HepG2 (cell line): ENCODE measurements around the gene C16orf54. TPM values are rescaled to one million over a fixed set of nuclear protein-coding genes. Genes with fewer than 3 reads are reported as not detected.

ENCODE experiments used
- ARID2 ChIP-seq: sonication (generic); formaldehyde crosslinking; IDR thresholded peaks from 2 replicates; pipeline ENCODE4 v1.8.1; 2022; ENCODE audit warnings: mild to moderate bottlenecking, missing genetic modification reagents, borderline replicate concordance
- ASH2L ChIP-seq: fragments of 300-600, 200-600 bp; sonication (generic); IDR thresholded peaks from 2 replicates; pipeline ENCODE4 v1.7.0; 2017; ENCODE audit warnings: low read depth, mild to moderate bottlenecking, moderate library complexity, mixed read lengths, low read length; ENCODE audit not compliant: insufficient read length
- ELF4 ChIP-seq: sonication (generic); formaldehyde crosslinking; IDR thresholded peaks from 2 replicates; pipeline ENCODE4 v1.5.0; 2020; ENCODE audit warnings: missing genetic modification reagents, mild to moderate bottlenecking, moderate library complexity, borderline replicate concordance
- FIP1L1 ChIP-seq: fragments of 200-400 bp; formaldehyde crosslinking; IDR thresholded peaks from 2 replicates; pipeline ENCODE4 v1.6.1; 2018; ENCODE audit warnings: low read depth, mild to moderate bottlenecking, low read length, moderate library complexity, borderline replicate concordance; ENCODE audit not compliant: insufficient read depth
- GZF1 ChIP-seq: sonication (generic); formaldehyde crosslinking; IDR thresholded peaks from 2 replicates; pipeline ENCODE4 v1.5.1; 2020; ENCODE audit warnings: mild to moderate bottlenecking, missing genetic modification reagents
- KLF13 ChIP-seq: sonication (generic); formaldehyde crosslinking; IDR thresholded peaks from 2 replicates; pipeline ENCODE4 v1.4.0; 2020; ENCODE audit warnings: mild to moderate bottlenecking, missing genetic modification reagents
- NFE2L1 ChIP-seq: sonication (generic); formaldehyde crosslinking; IDR thresholded peaks from 2 replicates; pipeline ENCODE4 v1.4.0; 2020; ENCODE audit warnings: missing genetic modification reagents, mild to moderate bottlenecking, borderline replicate concordance
- NR2F1 ChIP-seq, 2 experiments: fragments of 450-650 bp in 1 of 2; formaldehyde crosslinking in 1 of 2; IDR thresholded peaks; 2 replicates each; pipeline versions ENCODE4 v1.5.0 to v1.6.1; 2016 to 2020; ENCODE audit warnings: mild to moderate bottlenecking in 1 of 2, missing compliant biosample characterization in 1 of 2, missing genetic modification reagents in 1 of 2, moderate library complexity in 1 of 2
- RXRA ChIP-seq: sonication (generic); formaldehyde crosslinking; IDR thresholded peaks from 2 replicates; pipeline ENCODE4 v1.5.1; 2020; ENCODE audit warnings: missing genetic modification reagents
- SMAD1 ChIP-seq: sonication (generic); formaldehyde crosslinking; IDR thresholded peaks from 2 replicates; pipeline ENCODE4 v1.4.0; 2020; ENCODE audit warnings: missing genetic modification reagents, low read depth, mild to moderate bottlenecking, borderline replicate concordance
- SNAI1 ChIP-seq: sonication (generic); formaldehyde crosslinking; IDR thresholded peaks from 2 replicates; pipeline ENCODE4 v1.5.0; 2020; ENCODE audit warnings: mild to moderate bottlenecking, missing genetic modification reagents, borderline replicate concordance
- TOPORS ChIP-seq: sonication (generic); formaldehyde crosslinking; IDR thresholded peaks from 2 replicates; pipeline ENCODE4 v1.8.0; 2023; ENCODE audit warnings: mild to moderate bottlenecking, missing genetic modification reagents
- ZNF207 ChIP-seq: fragments of 450-650 bp; IDR thresholded peaks from 2 replicates; pipeline ENCODE4 v1.6.1; 2016; ENCODE audit warnings: antibody characterized with exemption, borderline replicate concordance
- ZNF232 ChIP-seq: sonication (generic); formaldehyde crosslinking; IDR thresholded peaks from 2 replicates; pipeline ENCODE4 v1.4.0; 2020; ENCODE audit warnings: missing genetic modification reagents, borderline replicate concordance
- ZNF263 ChIP-seq: sonication (generic); formaldehyde crosslinking; IDR thresholded peaks from 2 replicates; pipeline ENCODE4 v1.4.0; 2020; ENCODE audit warnings: missing genetic modification reagents
- ZNF567 ChIP-seq: sonication (generic); formaldehyde crosslinking; IDR thresholded peaks from 2 replicates; pipeline ENCODE4 v1.8.1; 2023; ENCODE audit warnings: mild to moderate bottlenecking, missing genetic modification reagents, borderline replicate concordance
- ZNF703 ChIP-seq: sonication (generic); formaldehyde crosslinking; IDR thresholded peaks from 2 replicates; pipeline ENCODE4 v1.5.1; 2020; ENCODE audit warnings: missing genetic modification reagents, mild to moderate bottlenecking, moderate library complexity, borderline replicate concordance
- ZNF724P ChIP-seq: sonication (generic); formaldehyde crosslinking; IDR thresholded peaks from 2 replicates; pipeline ENCODE4 v1.8.0; 2022; ENCODE audit warnings: missing genetic modification reagents, borderline replicate concordance
- ZSCAN31 ChIP-seq: sonication (generic); formaldehyde crosslinking; IDR thresholded peaks from 2 replicates; pipeline ENCODE4 v1.5.0; 2020; ENCODE audit warnings: low read depth, mild to moderate bottlenecking, missing genetic modification reagents
- polyA plus RNA-seq, 8 experiments: library from polyadenylated mRNA; depleted of rRNA in 3 of 8; stranded (reverse) in 7 of 8; unstranded in 1 of 8; fragments of >200 nt; fragmentation: Illumina TruSeq in 4 of 8; extraction: Trizol in 4 of 8; gene quantifications; 2 replicates each; pipeline versions ENCODE4 v1.2.1 to v1.2.3, GENCODE V29; 2011 to 2016; ENCODE audit warnings: low read depth in 4 of 8, missing spikeins in 1 of 8, mixed read lengths in 1 of 8; ENCODE audit not compliant: insufficient read depth in 1 of 8
- total RNA-seq, 5 experiments: library from RNA; depleted of rRNA; stranded (reverse); fragments of >200 nt; fragmentation: Illumina TruSeq; extraction: Trizol; gene quantifications; 2 replicates each; pipeline ENCODE4 v1.2.3, GENCODE V29; 2016; ENCODE audit warnings: low read depth in 1 of 5
- TF ChIP-seq, protein P1 (sequence below): sonication (generic); formaldehyde crosslinking; IDR thresholded peaks from 2 replicates; pipeline ENCODE4 v1.4.0; 2020; ENCODE audit warnings: missing genetic modification reagents, mild to moderate bottlenecking, borderline replicate concordance
- TF ChIP-seq, protein P2 (sequence below): sonication (generic); formaldehyde crosslinking; IDR thresholded peaks from 2 replicates; pipeline ENCODE4 v1.4.0; 2020; ENCODE audit warnings: mild to moderate bottlenecking, missing genetic modification reagents
- TF ChIP-seq, protein P3 (sequence below): sonication (generic); formaldehyde crosslinking; IDR thresholded peaks from 2 replicates; pipeline ENCODE4 v1.9.0; 2021; ENCODE audit warnings: missing genetic modification reagents, mild to moderate bottlenecking, borderline replicate concordance
- TF ChIP-seq, protein P4 (sequence below): sonication (generic); formaldehyde crosslinking; IDR thresholded peaks from 2 replicates; pipeline ENCODE4 v1.4.0; 2020; ENCODE audit warnings: missing genetic modification reagents; ENCODE audit errors: not compliant biosample characterization

Gene C16orf54
- total and polyA plus RNA-seq, 2 of the 13 experiments (the other 11 are each of a cell fraction or from before 2014, with no cell fraction given), result not detected

DNA sequence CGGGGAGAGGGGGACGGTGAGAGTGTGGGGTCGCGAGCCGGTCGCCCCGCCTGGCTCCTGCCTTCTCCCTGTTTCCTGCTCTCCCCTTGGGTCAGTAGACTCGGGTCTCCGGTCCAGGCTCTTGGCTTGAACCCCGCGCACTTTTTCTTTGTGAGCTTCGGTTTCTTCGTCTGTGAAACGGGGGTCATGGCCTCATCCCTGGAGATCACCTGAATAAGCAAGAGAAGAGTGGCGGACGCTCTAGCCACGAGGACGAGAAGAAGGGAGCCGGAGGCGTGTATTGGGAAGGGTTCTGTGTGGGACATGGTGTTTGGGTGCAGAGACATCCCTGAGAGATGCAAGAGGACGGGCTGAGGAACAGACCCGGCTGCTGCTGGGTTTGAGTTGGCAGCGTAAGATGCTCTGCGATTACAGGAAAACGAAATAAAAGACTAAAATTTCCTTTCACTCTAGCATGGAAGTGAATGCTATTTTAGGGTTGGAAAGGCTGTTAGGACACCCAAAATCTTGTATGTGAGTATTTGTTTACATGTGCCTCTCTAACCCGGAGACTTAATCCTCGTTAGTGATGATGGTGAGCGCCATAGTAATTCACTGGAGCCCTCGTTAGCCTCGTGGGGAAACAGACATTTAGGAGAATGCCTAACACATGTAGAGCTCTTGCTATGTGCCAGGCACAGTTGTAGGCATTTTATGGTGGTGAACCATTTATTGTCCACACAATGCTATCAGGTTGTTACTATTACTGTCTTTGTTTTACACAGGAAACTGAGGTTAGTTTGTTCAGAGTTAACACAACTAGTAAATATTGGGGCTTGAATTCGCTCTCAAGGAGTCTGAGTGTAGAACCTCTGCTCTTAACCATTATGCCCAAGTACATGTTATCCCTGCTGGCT is 45.4 kb upstream of the C16orf54 start (continued):
- no peak for TF ChIP-seq SNAI1
- TF ChIP-seq NFE2L1 (CRISPR knock-in tag), result 0 out of 2 replicates have a peak, but pooled peaks have one; percentile 10
- TF ChIP-seq TOPORS (CRISPR knock-in tag), result no peak
- TF ChIP-seq ZSCAN31 (CRISPR knock-in tag), result no peak
- no peak for TF ChIP-seq ZNF724P (CRISPR knock-in tag)
- TF ChIP-seq KLF13 (CRISPR knock-in tag), result peak; percentile 10; the same call in 1 of the 2 replicates
- peak; percentile 4; the same call in 1 of the 2 replicates for TF ChIP-seq ARID2
- TF ChIP-seq, protein P1, sequence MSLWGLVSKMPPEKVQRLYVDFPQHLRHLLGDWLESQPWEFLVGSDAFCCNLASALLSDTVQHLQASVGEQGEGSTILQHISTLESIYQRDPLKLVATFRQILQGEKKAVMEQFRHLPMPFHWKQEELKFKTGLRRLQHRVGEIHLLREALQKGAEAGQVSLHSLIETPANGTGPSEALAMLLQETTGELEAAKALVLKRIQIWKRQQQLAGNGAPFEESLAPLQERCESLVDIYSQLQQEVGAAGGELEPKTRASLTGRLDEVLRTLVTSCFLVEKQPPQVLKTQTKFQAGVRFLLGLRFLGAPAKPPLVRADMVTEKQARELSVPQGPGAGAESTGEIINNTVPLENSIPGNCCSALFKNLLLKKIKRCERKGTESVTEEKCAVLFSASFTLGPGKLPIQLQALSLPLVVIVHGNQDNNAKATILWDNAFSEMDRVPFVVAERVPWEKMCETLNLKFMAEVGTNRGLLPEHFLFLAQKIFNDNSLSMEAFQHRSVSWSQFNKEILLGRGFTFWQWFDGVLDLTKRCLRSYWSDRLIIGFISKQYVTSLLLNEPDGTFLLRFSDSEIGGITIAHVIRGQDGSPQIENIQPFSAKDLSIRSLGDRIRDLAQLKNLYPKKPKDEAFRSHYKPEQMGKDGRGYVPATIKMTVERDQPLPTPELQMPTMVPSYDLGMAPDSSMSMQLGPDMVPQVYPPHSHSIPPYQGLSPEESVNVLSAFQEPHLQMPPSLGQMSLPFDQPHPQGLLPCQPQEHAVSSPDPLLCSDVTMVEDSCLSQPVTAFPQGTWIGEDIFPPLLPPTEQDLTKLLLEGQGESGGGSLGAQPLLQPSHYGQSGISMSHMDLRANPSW, result 0 out of 2 replicates have a peak, but pooled peaks have one; percentile 1
- TF ChIP-seq ASH2L, result peak; percentile 88
- no peak for TF ChIP-seq GZF1 (CRISPR knock-in tag)
- TF ChIP-seq FIP1L1, result no peak
- TF ChIP-seq, protein P2, sequence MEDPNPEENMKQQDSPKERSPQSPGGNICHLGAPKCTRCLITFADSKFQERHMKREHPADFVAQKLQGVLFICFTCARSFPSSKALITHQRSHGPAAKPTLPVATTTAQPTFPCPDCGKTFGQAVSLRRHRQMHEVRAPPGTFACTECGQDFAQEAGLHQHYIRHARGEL (CRISPR knock-in tag), result 0 out of 2 replicates have a peak, but pooled peaks have one; percentile 2
- TF ChIP-seq NR2F1 (CRISPR knock-in tag; IDR thresholded peaks at IDR 0.05), result no peak
- TF ChIP-seq SMAD1 (CRISPR knock-in tag), result 0 out of 2 replicates have a peak, but pooled peaks have one; percentile 5
- TF ChIP-seq ZNF263, result peak; percentile 1; the same call in 1 of the 2 replicates
- TF ChIP-seq ELF4 (CRISPR knock-in tag), result 0 out of 2 replicates have a peak, but pooled peaks have one; percentile 62
- TF ChIP-seq ZNF232 (CRISPR knock-in tag), result peak; percentile 43; the same call in 1 of the 2 replicates
- TF ChIP-seq RXRA (CRISPR knock-in tag), result no peak
- TF ChIP-seq, protein P3, sequence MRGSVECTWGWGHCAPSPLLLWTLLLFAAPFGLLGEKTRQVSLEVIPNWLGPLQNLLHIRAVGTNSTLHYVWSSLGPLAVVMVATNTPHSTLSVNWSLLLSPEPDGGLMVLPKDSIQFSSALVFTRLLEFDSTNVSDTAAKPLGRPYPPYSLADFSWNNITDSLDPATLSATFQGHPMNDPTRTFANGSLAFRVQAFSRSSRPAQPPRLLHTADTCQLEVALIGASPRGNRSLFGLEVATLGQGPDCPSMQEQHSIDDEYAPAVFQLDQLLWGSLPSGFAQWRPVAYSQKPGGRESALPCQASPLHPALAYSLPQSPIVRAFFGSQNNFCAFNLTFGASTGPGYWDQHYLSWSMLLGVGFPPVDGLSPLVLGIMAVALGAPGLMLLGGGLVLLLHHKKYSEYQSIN, result no peak
- TF ChIP-seq ZNF207, result no peak
- TF ChIP-seq ZNF567, result peak; percentile 8; the same call in 1 of the 2 replicates
- TF ChIP-seq ZNF703, result 0 out of 2 replicates have a peak, but pooled peaks have one; percentile 45
- TF ChIP-seq, protein P4, sequence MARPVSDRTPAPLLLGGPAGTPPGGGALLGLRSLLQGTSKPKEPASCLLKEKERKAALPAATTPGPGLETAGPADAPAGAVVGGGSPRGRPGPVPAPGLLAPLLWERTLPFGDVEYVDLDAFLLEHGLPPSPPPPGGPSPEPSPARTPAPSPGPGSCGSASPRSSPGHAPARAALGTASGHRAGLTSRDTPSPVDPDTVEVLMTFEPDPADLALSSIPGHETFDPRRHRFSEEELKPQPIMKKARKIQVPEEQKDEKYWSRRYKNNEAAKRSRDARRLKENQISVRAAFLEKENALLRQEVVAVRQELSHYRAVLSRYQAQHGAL, result no peak
